Measurements from ENCODE around the gene HSPG2.

Gene HSPG2

DNA sequence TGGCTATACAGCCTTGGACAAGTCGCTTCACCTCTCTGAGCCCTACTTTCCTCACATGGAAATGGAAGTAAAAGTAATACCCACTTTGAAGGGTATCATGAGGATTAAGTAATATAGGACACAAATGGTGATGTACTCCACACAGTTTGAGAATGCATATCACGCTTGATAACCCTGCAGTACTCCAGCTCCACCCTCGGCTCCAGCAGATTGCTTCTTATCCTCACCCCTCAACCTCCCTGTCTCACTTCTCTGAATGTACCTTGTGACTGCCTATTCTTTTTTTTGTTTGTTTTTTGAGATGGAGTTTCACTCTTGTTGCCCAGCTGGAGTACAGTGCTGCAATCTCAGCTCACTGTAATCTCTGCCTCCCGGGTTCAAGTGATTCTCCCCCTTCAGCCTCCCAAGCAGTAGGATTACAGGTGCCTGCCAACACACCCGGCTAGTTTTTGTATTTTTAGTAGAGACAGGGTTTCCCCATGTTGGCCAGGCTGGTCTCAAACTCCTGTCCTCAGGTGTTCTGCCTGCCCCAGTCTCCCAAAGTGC, 69.6 kb downstream of the HSPG2 start:
- in situ Hi-C loops (cut with MboI; ENCODE audit: low sequenced_read_pairs): no loop called here

GRCh38 chr1:21866707-21867043, 70.4 kb downstream of the HSPG2 start:
- in situ Hi-C loops (cut with MboI; ENCODE audit: low sequenced_read_pairs): no loop called here

DNA sequence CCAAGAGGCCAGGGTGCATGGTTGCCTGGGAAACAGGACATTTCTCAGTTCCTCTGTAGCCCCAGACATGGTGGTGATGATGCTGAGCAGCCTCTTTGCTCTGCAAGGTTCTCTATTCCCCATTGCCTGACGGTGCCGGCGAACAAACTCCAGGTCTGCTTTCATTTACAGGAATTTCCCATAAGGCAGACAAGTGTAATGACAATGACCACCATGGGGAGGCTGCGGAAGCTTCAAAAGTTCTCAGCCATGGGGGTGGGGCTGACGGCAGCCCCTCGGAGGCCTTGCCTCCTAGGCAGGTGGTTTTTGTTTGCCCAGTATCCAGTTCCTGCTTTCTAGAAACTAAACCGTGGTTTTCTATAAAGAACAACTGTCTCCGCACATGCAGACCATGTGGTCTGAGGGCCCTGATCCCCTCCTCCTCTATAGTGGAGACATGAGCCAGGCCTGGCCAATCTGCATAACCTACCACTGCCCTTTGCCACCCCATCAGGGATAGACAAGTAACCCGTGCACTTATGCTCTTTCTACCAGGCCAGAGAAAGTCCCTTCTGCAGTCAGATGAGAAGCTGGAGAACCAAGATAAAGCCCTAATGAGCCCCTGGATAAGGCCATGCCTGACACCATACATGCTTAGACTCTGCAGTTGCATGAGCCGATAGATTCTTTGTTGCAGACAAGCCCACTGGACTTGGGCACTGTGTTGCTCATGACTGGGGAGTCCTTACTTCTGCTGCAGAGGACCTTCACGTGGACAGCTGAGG, 71.0 kb downstream of the HSPG2 start:
- in situ Hi-C loops (cut with MboI; ENCODE audit: low sequenced_read_pairs): no loop called here

- in situ Hi-C loops (cut with MboI; ENCODE audit: low sequenced_read_pairs): no loop called here
These were observed 71.5 kb downstream of the HSPG2 start for GRCh38 chr1:21865609-21865942.

DNA sequence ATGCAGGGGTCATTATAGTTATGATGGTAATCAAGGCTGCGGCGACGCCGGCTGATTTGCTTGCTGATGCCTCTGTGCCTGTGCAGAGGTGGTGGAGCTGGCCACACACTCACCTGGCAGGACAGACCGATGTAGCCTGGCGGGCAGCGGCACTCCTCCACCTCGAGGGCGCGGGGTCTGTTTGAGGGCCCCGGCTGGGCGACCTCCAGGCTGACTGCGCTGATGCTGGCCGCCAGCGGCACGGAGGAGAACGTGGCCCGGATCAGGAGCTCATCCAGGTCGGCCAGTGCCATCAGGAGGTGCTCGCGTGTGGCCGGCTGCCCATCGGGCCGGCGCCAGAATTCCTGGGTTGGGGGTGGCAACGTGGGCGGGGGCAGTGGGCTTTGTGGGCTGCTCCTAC, 72.4 kb downstream of the HSPG2 start:
- in situ Hi-C loops (cut with MboI; ENCODE audit: low sequenced_read_pairs): no loop called here

DNA sequence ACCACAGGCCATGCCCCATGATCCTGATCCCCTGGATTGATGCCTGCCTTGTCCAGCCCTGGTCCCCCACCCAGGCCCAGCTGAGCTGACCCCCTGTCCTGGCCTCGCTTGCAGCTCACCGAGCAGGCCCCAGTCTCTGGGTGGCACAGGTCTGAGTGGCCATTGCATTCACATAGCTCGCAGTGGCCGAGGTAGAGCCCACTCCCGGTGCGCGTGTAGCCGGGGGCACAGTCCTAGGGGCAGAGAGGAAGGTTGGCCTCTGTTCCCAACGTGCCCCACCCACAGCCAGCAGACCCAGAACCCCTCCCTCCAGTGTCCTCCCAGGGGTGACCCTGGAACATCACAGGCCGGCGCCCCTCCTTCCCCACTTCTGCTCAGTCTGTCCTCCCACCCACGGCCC, 73.1 kb downstream of the HSPG2 start:
- in situ Hi-C loops (cut with MboI; ENCODE audit: low sequenced_read_pairs): no loop called here

GRCh38 chr1:21861602-21862429, 75.3 kb downstream of the HSPG2 start:
- in situ Hi-C loops (cut with MboI; ENCODE audit: low sequenced_read_pairs): no loop called here

GRCh38 chr1:21860971-21861370, 76.1 kb downstream of the HSPG2 start:
- in situ Hi-C loops (cut with MboI; ENCODE audit: low sequenced_read_pairs): no loop called here

DNA sequence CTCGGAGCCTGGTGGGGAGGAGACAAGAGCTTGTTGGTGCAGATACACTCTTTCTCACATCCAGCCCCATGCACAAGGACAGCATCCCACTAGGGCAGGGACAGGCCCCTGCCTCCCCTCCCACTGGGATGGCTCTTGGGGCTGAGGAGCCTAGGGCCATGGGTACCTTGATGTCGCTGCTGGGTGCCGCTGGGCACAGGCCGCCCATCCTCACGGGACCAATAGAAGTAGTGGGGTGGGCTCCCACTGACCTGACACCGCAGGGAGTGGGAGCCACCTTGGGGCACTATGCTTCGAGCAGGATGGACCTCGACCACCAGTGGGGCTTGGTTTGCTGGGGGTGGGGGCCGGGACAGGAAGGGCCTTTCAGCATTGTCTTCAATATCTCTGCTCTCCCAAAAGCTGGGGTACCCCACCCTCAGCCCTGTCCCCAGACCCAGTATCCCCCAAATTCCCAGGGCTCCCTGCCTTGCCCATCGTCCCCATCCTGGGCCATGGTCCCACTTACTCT, 77.4 kb downstream of the HSPG2 start:
- in situ Hi-C loops (cut with MboI; ENCODE audit: low sequenced_read_pairs): no loop called here

- in situ Hi-C loops (cut with MboI; ENCODE audit: low sequenced_read_pairs): no loop called here
These were observed 79.1 kb downstream of the HSPG2 start for GRCh38 chr1:21857840-21858670.

DNA sequence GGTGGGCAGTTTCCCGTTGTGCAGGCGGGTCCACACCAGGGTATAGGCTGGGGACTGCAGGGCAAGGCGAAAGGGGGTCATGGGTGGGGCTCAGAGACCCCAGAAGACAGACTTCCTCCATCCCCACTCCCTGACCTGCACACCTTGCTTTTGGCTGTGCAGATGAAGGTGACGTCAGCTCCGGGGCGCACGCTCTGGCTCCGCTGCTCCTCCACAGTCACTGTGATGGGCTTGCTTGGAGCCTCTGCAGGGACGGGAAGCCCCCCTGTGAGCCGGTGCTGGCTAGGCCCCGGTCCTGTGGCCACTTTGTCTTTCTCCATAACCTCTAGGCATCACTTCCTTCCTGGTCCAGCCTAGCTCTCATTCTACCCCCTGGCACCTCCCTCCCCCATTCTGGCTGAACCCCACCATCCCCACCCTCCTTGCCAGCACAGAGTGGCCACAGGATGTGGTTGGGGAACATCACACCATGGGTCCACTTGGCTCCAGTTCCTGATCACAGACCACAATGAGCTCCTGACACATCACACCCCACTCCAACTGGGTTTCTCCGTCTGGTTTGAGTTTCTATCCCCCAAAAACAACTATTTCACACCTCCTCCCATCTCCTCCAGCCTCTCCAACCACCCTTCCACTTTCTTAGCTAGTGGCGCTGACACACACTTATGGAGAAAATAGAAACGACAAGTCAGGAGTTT, 79.8 kb downstream of the HSPG2 start:
- in situ Hi-C loops (cut with MboI; ENCODE audit: low sequenced_read_pairs): no loop called here

GRCh38 chr1:21855257-21856096, 81.6 kb downstream of the HSPG2 start:
- in situ Hi-C loops (cut with MboI; ENCODE audit: low sequenced_read_pairs): no loop called here

DNA sequence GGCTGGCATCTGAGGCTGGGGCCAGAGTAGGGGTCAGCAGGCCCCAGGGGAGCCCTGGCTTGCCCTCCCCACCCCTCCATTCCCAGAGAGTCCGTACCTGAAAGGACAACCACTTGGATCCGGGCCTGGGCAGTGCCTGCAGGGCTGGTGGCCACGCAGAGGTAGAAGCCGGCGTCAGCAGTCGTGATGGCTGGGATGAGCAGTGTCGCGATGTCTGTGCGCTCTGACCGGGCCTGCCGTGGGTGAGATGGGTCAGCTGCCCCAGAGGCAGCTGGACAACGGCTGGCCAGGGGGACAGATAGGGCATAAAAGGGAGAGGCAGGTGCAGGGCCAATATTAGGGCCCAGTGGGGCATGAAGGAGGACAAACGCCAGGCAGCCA, 82.4 kb downstream of the HSPG2 start:
- in situ Hi-C loops (cut with MboI; ENCODE audit: low sequenced_read_pairs): no loop called here

GRCh38 chr1:21854090-21854750, 82.9 kb downstream of the HSPG2 start:
- in situ Hi-C loops (cut with MboI; ENCODE audit: low sequenced_read_pairs): no loop called here

- in situ Hi-C loops (cut with MboI; ENCODE audit: low sequenced_read_pairs): no loop called here
These were observed 84.0 kb downstream of the HSPG2 start for GRCh38 chr1:21853131-21853427.

GRCh38 chr1:21852282-21853130, 84.6 kb downstream of the HSPG2 start:
- in situ Hi-C loops (cut with MboI; ENCODE audit: low sequenced_read_pairs): no loop called here

DNA sequence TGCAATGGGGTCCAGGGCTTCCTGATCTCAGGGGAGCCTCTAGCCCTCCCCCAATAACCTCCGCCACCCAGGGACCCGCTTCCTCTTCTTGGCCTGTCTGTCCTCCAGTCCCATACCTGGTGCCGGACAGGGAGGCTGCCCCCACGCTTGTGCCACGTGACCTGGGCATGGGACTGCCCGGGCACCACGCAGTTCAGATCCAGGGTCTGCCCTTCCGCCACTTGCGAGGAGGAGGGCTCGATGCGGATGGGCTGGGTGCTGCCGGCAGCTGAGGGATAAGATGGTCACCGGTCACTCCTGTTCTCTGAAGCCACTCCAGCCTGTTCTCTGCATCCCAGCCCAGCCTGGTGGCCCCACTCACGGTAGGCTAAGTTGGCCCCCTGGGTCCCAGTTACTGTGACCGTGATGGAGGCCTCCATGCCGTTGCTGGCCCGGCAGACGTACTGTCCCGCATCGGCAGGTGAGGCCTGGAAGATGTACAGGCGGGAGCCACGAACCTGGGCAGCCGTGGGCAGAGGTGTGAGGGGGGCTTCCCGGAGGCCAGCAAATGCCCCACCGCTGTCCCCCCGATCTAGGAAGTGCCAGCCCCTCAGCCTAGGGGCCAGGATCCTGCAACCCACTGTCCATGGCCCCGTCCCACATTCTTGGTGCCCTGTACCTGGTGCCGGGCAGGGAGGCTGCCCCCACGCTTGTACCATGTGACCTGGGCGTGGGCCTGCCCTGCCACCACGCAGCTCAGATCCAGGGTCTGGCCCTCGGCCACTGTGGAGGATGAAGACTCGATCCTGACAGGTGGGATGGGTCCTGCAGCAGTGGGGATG, 85.5 kb downstream of the HSPG2 start:
- in situ Hi-C loops (cut with MboI; ENCODE audit: low sequenced_read_pairs): no loop called here
